SK-N-SH (cell line): ENCODE results near the gene SAMD7. TPM values are rescaled to one million over a fixed set of nuclear protein-coding genes. Genes with fewer than 3 reads are reported as not detected.

Source experiments
- CTCF ChIA-PET: fragments of 300-600, 350-600 bp; formaldehyde crosslinking; extraction: SDS; loops from one replicate; lab custom pipeline; 2021; lab: Yijun Ruan, JAX
- POLR2A ChIA-PET: fragments of 350-600 bp; sonication (Branson Sonifier 250); formaldehyde crosslinking; extraction: SDS; loops from one replicate; lab custom pipeline; 2020; ENCODE audit warnings: antibody characterized with exemption, inconsistent platforms; lab: Yijun Ruan, JAX
- DNase-seq: peaks from one replicate; pipeline ENCODE4 v3.0.0; 2012
- H2AFZ ChIP-seq: fragments of 200-600 bp; sonication (generic); 2 replicates; pipeline ENCODE4 v1.8.1; 2016; ENCODE audit warnings: antibody characterized with exemption, mild to moderate bottlenecking, low read depth
- H3F3A ChIP-seq: fragments of 200-600 bp; sonication (generic); replicated peaks from 2 replicates; pipeline ENCODE3; 2016; ENCODE audit warnings: antibody characterized with exemption, mild to moderate bottlenecking; ENCODE audit not compliant: insufficient read depth
- H3K27ac ChIP-seq, 2 experiments: fragments of 200-500 bp in 1 of 2; fragments of 200-600 bp in 1 of 2; sonication (Bioruptor generic) in 1 of 2; sonication (generic), shearing (Covaris generic) in 1 of 2; 2 replicates each; pipeline versions ENCODE4 v1.5.1 to v1.6.1; 2014 to 2016; ENCODE audit warnings: low read depth in 2 of 2, inconsistent platforms in 1 of 2, low read length in 1 of 2, mild to moderate bottlenecking in 1 of 2, mixed read lengths in 1 of 2
- H3K27me3 ChIP-seq: fragments of 200-600 bp; sonication (generic), shearing (Covaris generic); 2 replicates; pipeline ENCODE4 v1.6.1; 2016; ENCODE audit warnings: mixed run types; ENCODE audit not compliant: insufficient read depth
- H3K36me3 ChIP-seq, 2 experiments: fragments of 200-500 bp in 1 of 2; fragments of 200-600 bp in 1 of 2; sonication (Bioruptor generic) in 1 of 2; sonication (generic) in 1 of 2; replicated peaks in 1 of 2; 2 replicates each; pipeline versions ENCODE3 to v1.5.1; 2014 to 2016; ENCODE audit warnings: low read length in 1 of 2, mild to moderate bottlenecking in 1 of 2; ENCODE audit not compliant: insufficient read depth in 2 of 2, control insufficient read depth in 1 of 2
- H3K4me1 ChIP-seq, 2 experiments: fragments of 200-500 bp in 1 of 2; fragments of 200-600 bp in 1 of 2; sonication (Bioruptor generic) in 1 of 2; sonication (generic), shearing (Covaris generic) in 1 of 2; 2 replicates each; pipeline versions ENCODE4 v1.5.1 to v1.6.1; 2014 to 2016; ENCODE audit warnings: low read depth in 1 of 2, low read length in 1 of 2, mixed run types in 1 of 2; ENCODE audit not compliant: insufficient read depth in 2 of 2, control insufficient read depth in 1 of 2
- H3K4me2 ChIP-seq: fragments of 200-600 bp; sonication (generic), shearing (Covaris generic); 2 replicates; pipeline ENCODE4 v1.6.1; 2017; ENCODE audit warnings: mixed run types
- H3K4me3 ChIP-seq, 2 experiments: fragments of 200-500 bp in 1 of 2; fragments of 200-600 bp in 1 of 2; sonication (Bioruptor generic) in 1 of 2; sonication (generic), shearing (Covaris generic) in 1 of 2; 2 replicates each; pipeline versions ENCODE4 v1.5.1 to v1.8.1; 2014 to 2016; ENCODE audit warnings: low read depth in 2 of 2, inconsistent platforms in 1 of 2, low read length in 1 of 2, mild to moderate bottlenecking in 1 of 2, mixed read lengths in 1 of 2, moderate library complexity in 1 of 2
- H3K79me2 ChIP-seq: fragments of 200-600 bp; sonication (generic); 2 replicates; pipeline ENCODE4 v1.8.1; 2017; ENCODE audit warnings: mild to moderate bottlenecking; ENCODE audit not compliant: insufficient read depth
- H3K9ac ChIP-seq: fragments of 200-600 bp; sonication (generic); 2 replicates; pipeline ENCODE4 v1.6.1; 2017; ENCODE audit warnings: mixed run types
- H3K9me2 ChIP-seq: fragments of 200-600 bp; sonication (generic); 2 replicates; pipeline ENCODE4 v1.6.1; 2017; ENCODE audit warnings: mixed run types
- H3K9me3 ChIP-seq: fragments of 200-600 bp; sonication (generic); 2 replicates; pipeline ENCODE4 v1.6.1; 2017; ENCODE audit warnings: mixed run types, mild to moderate bottlenecking, moderate library complexity
- H4K20me1 ChIP-seq: fragments of 200-600 bp; sonication (generic); 2 replicates; pipeline ENCODE4 v1.6.1; 2017; ENCODE audit warnings: mild to moderate bottlenecking, mixed run types; ENCODE audit not compliant: insufficient read depth
- ELF1 ChIP-seq: IDR thresholded peaks from 2 replicates; pipeline ENCODE4 v1.4.0; 2012
- FOSL2 ChIP-seq: IDR thresholded peaks from 2 replicates; pipeline ENCODE4 v1.4.0; 2012; ENCODE audit warnings: low read depth, mild to moderate bottlenecking, moderate library complexity, borderline replicate concordance
- FOXJ3 ChIP-seq: sonication (generic); formaldehyde crosslinking; IDR thresholded peaks from 2 replicates; pipeline ENCODE4 v1.5.1; 2020; ENCODE audit warnings: mild to moderate bottlenecking, missing genetic modification reagents
- FOXM1 ChIP-seq: IDR thresholded peaks from 2 replicates; pipeline ENCODE4 v1.4.0; 2012; ENCODE audit warnings: low read depth, mild to moderate bottlenecking
- MAX ChIP-seq: IDR thresholded peaks from 2 replicates; pipeline ENCODE4 v1.4.0; 2012; ENCODE audit warnings: low read depth
- MXI1 ChIP-seq: IDR thresholded peaks from 2 replicates; pipeline ENCODE4 v1.6.1; 2012; ENCODE audit warnings: mild to moderate bottlenecking, low read depth, low read length, improper control_type of control experiment
- NRF1 ChIP-seq: IDR thresholded peaks from 2 replicates; pipeline ENCODE4 v1.6.1; 2012; ENCODE audit warnings: low read depth, mild to moderate bottlenecking, low read length
- RAD21 ChIP-seq: IDR thresholded peaks from 2 replicates; pipeline ENCODE4 v1.6.1; 2012; ENCODE audit warnings: mild to moderate bottlenecking, low read length
- SMC3 ChIP-seq: IDR thresholded peaks from 2 replicates; pipeline ENCODE4 v1.6.1; 2012; ENCODE audit warnings: low read depth, low read length, improper control_type of control experiment
- TAF1 ChIP-seq: IDR thresholded peaks from 2 replicates; pipeline ENCODE4 v1.6.1; 2012; ENCODE audit warnings: low read depth, mild to moderate bottlenecking, low read length, moderate library complexity, borderline replicate concordance
- USF1 ChIP-seq: IDR thresholded peaks from 2 replicates; pipeline ENCODE4 v1.4.0; 2012; ENCODE audit warnings: low read depth, borderline replicate concordance
- WGBS: methylation state at CpG from one replicate; pipeline ENCODE4 v1.1.6; 2017; ENCODE audit warnings: low lambda C conversion rate; 5-methylcytosine and 5-hydroxymethylcytosine counted together
- polyA plus RNA-seq, 3 experiments: library from polyadenylated mRNA; depleted of rRNA; stranded (reverse); fragments of >200 nt; gene quantifications; 2 replicates each; pipeline ENCODE4 v1.2.3, GENCODE V29; 2012

Gene SAMD7
- polyA plus RNA-seq, 1 of the 3 experiments (the other 2 are of a cell fraction): not detected

GRCh38 chr3:169946336-169946735 is 35.0 kb downstream of the SAMD7 start:
- no peak overlapping the region for H2AFZ ChIP-seq
- peaks cover 4% of the 10 kb centered on the region; the same call in 1 of the 2 replicates for H3K27me3 ChIP-seq
- H3K36me3 ChIP-seq: peaks cover 0 to 2% of the 10 kb centered on the region in 2 experiments
- H3K79me2 ChIP-seq: no peaks in the 10 kb centered on the region
- no peaks in the 10 kb centered on the region for H4K20me1 ChIP-seq
- no peak overlapping the region for H3K27ac ChIP-seq
- H3K9me3 ChIP-seq: no peaks in the 10 kb centered on the region
- 62% methylated on average over 3 of the region's 3 CpGs for WGBS
- H3K4me2 ChIP-seq: no peak overlapping the region
- no peaks in the 10 kb centered on the region for H3K4me1 ChIP-seq
- TF ChIP-seq FOXJ3 (CRISPR knock-in tag) (no peak), FOSL2 (no peak)
- H3K9ac ChIP-seq: no peak overlapping the region
- H3K9me2 ChIP-seq: no peaks in the 10 kb centered on the region
- POLR2A ChIA-PET: no interaction called here
- CTCF ChIA-PET: interaction anchor here (1.2 kb wide), 1 partner anchor 13 kb away, joined by 4 read pairs; no protein-coding TSS in a partner anchor
- H3F3A ChIP-seq: no peaks in the 10 kb centered on the region
- no peak overlapping the region for H3K4me3 ChIP-seq
- no peak for DNase-seq

DNA sequence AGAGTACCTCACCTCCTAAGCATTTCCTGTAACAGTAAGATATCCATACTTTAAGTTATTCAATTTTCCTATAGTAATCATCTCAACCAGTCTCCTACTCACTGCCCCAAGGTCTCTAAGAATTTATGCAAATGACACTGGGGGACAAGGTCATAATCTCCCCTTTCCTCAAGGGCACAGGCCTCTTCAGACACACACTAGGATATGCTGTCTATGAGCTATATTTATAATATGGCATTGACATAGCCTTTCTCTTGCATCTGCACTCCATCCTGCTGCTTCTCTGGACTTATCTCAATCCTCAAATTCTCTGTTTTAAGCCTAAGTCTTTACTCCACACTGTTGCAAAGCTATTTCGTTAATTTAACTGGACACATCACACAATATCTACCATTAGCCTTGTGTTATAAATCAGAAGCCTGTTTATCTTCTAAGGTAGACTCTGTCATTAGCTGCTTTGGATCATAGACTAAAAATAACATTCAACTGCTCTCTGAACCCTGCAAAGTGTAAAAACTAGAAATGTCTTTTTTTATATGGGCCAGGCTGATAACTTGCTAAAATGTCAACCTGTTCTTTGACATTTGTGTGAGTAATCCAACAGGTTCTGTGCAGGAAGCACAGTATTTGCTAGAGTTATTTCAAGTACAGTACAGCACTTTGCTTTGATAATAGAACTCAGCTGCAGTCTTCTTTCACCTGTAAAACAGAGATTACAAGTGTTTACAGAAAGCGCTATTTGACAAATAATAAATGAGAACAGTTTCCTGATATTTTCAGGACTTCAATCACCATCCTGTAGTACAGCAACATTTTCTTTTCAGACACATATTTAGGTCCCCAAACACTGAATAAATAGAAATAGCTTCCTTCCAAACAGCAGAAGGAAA is 37.4 kb downstream of the SAMD7 start:
- Histone ChIP-seq H3F3A (no peaks in the 10 kb centered on the region), H2AFZ (no peak overlapping the region), H3K4me1 (no peaks in the 10 kb centered on the region), H3K4me2 (no peak overlapping the region), H3K27me3 (peaks cover 4% of the 10 kb centered on the region; the same call in 1 of the 2 replicates), H3K36me3 (no peaks in the 10 kb centered on the region), H3K27ac (no peak overlapping the region), H3K9ac (no peak overlapping the region), H3K79me2 (no peaks in the 10 kb centered on the region), H3K9me3 (no peaks in the 10 kb centered on the region), H4K20me1 (no peaks in the 10 kb centered on the region), H3K9me2 (no peaks in the 10 kb centered on the region), H3K4me3 (no peak overlapping the region)
- ChIA-PET CTCF (interaction anchor here (0.8 to 1.8 kb wide), 3 partner anchors 10 to 87 kb away, joined by 3 to 5 read pairs (median 3); no protein-coding TSS in a partner anchor), POLR2A (no interaction called here)
- TF ChIP-seq MXI1: no peak
- no peak for TF ChIP-seq SMC3
- no peak for TF ChIP-seq USF1
- no peak for TF ChIP-seq FOXM1
- TF ChIP-seq ELF1: no peak
- no peak for TF ChIP-seq NRF1
- no peak for DNase-seq
- WGBS: 46% methylated on average over 2 of the region's 2 CpGs

- no peak overlapping the region for H3K4me2 ChIP-seq
- no peak for DNase-seq
- no peaks in the 10 kb centered on the region for H3F3A ChIP-seq
- H3K9me2 ChIP-seq: no peaks in the 10 kb centered on the region
- H3K4me3 ChIP-seq: no peak overlapping the region
- no peak overlapping the region for H3K27ac ChIP-seq
- TF ChIP-seq RAD21 (no peak), MAX (no peak), TAF1 (no peak)
- CTCF ChIA-PET: no interaction called here
- 42% methylated on average over 1 of the region's 1 CpG for WGBS
- POLR2A ChIA-PET: no interaction called here
- H3K36me3 ChIP-seq: no peaks in the 10 kb centered on the region
- no peaks in the 10 kb centered on the region for H3K9me3 ChIP-seq
- H4K20me1 ChIP-seq: no peaks in the 10 kb centered on the region
- no peak overlapping the region for H2AFZ ChIP-seq
- no peak overlapping the region for H3K9ac ChIP-seq
- no peaks in the 10 kb centered on the region for H3K4me1 ChIP-seq
- peaks cover 4% of the 10 kb centered on the region; the same call in 1 of the 2 replicates for H3K27me3 ChIP-seq
- H3K79me2 ChIP-seq: no peaks in the 10 kb centered on the region
These were observed 40.7 kb downstream of the SAMD7 start for GRCh38 chr3:169952045-169952444.
